HK-2 (cell line): ENCODE results near the gene HLA-DOA.

Source experiments
- DNase-seq: peaks from one replicate; pipeline ENCODE4 v3.0.0-alpha.2; 2018; ENCODE audit not compliant: unreplicated experiment

The HLA-DOA gene

DNA sequence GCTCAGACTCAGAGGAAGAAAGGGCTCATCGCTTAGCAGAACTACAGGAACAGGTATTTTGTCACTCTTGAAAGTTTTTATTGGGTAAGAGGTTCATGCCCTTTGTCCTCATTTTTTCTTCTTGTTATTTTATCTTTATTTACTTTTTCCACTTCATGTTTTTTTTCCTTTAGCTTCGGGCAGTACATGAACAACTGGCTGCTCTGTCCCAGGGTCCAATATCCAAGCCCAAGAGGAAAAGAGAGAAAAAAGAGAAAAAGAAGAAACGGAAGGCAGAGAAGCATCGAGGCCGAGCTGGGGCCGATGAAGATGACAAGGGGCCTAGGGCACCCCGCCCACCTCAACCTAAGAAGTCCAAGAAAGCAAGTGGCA is 31.5 kb downstream of the HLA-DOA start:
- no peak for DNase-seq

- no peak for DNase-seq
Observed at GRCh38 chr6:32977272-32977952, 32.0 kb downstream of the HLA-DOA start.

DNA sequence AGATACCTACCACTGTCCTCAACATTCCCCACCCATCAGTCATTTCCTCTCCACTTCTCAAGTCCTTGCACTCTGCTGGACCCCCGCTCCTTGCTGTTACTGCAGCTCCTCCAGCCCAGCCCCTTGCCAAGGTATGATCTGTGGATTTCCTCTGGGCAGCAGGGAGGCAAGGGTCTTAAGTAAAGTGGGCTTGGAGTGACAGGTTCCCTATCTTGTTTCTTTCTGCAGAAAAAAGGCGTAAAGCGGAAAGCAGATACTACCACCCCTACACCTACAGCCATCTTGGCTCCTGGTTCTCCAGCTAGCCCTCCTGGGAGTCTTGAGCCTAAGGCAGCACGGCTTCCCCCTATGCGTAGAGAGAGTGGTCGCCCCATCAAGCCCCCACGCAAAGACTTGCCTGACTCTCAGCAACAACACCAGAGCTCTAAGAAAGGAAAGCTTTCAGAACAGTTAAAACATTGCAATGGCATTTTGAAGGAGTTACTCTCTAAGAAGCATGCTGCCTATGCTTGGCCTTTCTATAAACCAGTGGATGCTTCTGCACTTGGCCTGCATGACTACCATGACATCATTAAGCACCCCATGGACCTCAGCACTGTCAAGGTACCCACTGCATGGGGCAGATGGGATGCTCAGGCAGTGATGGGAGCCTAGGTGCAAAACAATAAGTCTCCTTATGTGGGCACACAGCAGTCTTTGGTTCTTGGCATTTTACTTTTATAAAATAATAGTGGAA is 32.9 kb downstream of the HLA-DOA start:
- DNase-seq, result no peak

- DNase-seq, result no peak
Observed at GRCh38 chr6:32975886-32976285, 33.5 kb downstream of the HLA-DOA start.

GRCh38 chr6:32974541-32975308 is 34.7 kb downstream of the HLA-DOA start:
- no peak for DNase-seq

DNA sequence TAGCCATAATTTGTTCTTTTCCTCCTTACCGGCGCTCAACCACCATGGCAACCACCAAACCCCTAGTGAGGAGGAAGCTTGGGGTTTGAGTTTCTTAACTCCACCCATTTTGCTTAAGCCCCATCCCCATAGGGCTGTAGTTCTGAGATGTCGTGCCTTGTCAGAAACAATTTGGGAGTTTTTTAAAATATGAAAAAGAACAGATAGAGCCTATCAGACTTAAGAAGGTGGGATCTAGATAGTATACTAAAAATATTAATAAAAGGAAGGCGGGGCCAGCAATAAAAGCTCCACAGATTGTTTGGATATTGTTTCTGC is 35.4 kb downstream of the HLA-DOA start:
- no peak for DNase-seq

GRCh38 chr6:32973144-32974015 is 36.0 kb downstream of the HLA-DOA start:
- DNase-seq, result no peak

DNA sequence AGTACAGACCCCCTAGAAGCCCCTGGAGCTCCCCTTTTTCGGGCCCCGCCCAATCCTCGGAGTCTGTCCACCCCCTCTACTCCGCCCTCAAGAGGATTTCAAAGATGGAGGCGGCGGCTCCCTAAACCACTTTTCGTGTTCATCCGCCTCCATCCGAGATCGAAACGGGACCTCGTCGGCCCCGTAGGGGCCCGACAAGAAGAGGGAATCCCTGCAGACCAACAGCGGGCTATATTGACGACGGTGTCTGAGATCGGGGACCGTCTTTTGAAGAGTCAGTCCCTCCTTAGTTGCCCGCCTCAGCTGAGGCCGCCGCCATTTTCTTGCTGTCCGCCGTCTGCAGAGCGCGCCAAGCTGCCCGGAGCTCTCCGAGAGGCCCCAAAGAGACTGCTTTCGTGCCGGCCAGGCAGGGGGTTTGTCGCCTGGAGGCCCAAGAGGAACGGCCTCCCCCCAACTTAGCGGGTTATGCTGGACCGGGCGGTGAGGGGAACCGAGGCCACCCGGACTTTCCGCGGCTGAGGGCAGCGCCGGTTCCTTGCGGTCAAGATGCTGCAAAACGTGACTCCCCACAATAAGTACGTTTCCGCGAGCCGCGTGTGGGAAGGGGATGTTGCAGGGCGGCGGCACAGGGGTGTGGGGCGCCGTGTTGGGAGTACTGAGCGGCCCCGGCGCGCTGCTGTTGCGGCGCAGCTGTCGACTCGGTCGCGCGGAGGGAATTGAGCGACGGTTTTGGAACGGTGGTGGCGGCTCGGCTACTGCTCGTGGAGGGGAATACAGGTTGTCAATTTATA is 36.8 kb downstream of the HLA-DOA start:
- no peak for DNase-seq

DNA sequence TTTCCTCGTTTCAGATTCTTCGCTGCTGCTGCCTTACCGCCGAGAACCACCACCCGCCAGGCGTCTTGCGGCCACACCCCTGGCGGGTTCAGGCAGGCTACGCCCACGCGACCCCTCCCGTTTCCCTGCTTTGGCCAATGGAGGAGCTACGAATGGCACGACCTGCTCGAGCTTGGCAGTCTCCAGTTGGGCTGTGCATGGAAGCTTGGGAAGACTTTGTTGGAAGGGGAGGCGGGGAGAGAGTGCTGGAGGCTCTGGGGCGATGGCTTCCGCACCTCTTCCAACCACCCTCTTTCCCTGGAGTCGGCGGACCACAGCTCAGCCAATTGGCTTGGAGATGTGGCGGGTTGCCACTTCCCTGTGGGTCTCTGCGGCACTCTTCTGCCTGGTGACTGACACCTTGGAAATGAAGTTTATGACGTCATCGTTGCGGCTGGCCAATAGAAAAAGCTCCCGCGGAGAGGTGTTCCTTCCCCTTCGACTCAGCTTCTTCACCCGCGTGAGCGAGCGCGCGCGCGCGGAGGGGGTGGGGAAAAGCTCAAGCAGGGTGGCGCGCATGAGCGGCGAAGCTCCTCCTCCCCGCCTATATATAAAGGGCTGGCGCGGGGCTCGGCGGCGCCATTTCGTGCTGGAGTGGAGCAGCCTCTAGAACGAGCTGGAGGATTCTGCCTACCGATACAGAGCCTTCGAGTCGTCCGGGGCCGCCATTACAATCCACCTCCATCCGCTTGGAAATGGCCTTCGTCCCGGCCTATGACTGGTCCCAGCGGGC is 37.6 kb downstream of the HLA-DOA start:
- DNase-seq, result peak; percentile 100

- DNase-seq, result no peak
Observed at GRCh38 chr6:32971242-32971580, 38.2 kb downstream of the HLA-DOA start.

- peak; percentile 87 for DNase-seq
Observed at GRCh38 chr6:32970413-32971241, 38.8 kb downstream of the HLA-DOA start.

DNA sequence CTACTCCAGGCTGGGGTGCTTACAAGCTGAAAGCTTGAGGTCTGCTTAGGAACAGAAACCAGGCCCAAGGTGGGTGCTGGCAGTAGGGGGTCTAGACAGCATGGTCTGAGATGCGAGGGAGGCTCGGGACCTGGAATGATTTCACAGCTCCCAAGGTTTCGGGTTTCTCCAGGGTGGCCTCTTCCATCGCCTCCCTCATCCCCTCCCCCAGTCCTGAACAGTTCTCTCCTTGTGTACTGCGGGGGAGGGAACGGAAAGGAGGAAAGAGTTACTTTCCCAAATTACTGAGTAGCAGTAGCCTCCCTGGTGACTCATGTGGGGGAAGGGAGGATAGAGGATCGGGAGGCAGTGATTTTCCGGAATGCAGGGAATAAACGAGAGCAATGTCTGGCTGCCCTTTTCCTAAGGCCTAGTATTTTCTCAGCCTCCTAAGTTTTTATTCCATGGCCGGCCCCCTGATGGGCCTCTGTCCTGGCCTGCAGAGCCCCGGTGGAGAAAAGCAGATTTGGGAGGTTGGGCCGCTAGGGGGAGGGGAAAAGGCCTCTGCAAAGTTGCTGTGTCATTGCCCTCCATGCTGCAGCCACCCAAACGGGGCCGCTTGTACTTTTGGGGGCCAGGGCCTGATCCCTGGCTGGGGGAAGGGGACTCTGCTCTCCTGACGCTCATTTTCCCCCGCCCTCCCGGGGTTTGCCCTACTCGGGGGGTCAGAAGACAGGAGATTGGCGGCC is 39.5 kb downstream of the HLA-DOA start:
- DNase-seq, result peak; percentile 79

DNA sequence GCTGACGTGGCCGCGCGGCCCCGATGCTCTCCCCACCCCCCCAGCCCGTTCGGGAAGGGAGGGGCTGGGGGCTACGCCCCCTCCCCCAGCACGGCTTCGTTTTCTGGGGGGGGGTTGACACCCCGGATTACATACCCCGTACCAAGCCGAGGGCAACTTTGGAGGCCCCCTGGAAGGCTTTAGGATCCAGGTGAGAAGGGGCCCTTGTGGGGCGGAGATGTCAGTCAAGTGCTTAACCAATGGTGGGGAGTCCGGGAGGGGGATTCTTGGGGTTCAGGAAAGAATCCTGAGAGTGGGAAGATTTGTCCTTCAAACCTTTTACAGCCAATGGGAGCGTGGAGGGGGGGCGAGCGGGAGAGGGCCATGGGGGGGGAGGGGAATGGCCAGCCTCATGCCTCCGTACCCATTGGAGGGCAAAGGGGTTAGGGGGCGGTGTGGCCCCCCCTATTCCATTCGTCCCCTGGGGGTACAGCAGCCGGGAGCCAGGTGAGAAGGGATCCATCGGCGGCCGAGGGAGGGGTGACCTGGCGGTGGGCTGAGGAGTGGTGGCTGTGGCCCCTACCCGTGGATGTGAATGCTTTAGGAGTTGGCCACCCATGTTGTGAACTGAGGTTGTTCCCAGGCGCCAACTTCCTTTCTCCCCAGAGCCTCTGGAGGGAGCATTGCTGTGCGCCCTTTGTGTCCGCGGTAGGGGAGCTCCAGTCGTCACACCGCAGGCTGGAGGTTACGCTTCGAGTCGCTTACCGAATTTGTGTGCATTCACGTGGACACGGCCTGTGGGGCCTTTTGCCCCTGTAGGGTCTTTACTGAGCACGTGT is 40.3 kb downstream of the HLA-DOA start:
- DNase-seq, result peak; percentile 81

GRCh38 chr6:32968093-32968866 is 41.1 kb downstream of the HLA-DOA start, which contains the start of gene BRD2:
TSS of gene BRD2 (plus strand) at chr6:32968594. CDS start at chr6:32972899, 4,305 bp downstream.
- peak; percentile 98 for DNase-seq

GRCh38 chr6:32967151-32968091 is 42.0 kb downstream of the HLA-DOA start:
- DNase-seq, result no peak

GRCh38 chr6:32964776-32965175 is 44.6 kb downstream of the HLA-DOA start:
- no peak for DNase-seq
